HG03280 (cell line): ENCODE data around the gene TTC1.
"Not testable (repeated sequence)": the region's sequence is repeated elsewhere in the genome, so short reads cannot be mapped to it uniquely, and the experiment has no call there.

Experiments used
- ATAC-seq: cut with Tn5 transposase; IDR thresholded peaks from one replicate; pipeline ENCODE4 v1.9.1; 2021; ENCODE audit warnings: mild to moderate bottlenecking, moderate library complexity; ENCODE audit not compliant: unreplicated experiment

Gene TTC1

GRCh38 chr5:160039810-160040470 is 31.0 kb downstream of the TTC1 start:
- no peak for ATAC-seq

DNA sequence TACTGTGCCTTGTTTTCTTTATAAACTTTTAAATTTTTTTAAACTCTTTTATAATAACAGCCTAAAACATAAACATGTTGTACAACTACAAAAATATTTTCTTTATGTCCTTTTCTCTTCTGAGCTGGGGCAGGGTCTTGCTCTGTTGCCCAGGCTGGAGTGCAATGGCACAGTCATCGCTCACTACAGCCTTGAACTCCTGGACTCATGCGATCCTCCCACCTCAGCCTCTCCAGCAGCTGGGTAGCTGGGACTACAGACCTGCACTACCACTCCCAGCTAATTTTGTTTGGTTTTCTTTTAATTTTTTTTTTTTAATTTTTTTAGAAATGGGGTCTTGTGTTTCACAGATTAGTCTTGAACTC is 31.5 kb downstream of the TTC1 start:
- ATAC-seq: no peak

DNA sequence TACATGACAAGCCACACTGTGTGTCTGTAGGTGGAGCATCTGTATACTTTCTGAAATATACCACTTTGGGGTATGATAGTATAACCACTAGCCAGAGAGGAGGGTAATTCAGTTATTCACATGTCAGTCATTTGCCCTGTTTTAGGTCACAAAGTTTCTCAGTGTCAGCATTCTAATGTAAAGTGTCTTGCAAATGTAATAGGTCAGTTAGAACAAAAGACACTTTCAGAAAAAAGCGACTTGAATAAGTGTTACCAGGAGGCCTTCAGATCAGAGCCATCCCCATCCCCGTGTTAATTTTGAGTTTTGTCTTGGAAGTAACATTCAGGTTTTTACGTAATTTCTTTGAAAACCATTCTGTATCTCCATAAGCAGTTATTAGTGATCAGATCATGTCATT is 33.7 kb downstream of the TTC1 start:
- no peak for ATAC-seq

DNA sequence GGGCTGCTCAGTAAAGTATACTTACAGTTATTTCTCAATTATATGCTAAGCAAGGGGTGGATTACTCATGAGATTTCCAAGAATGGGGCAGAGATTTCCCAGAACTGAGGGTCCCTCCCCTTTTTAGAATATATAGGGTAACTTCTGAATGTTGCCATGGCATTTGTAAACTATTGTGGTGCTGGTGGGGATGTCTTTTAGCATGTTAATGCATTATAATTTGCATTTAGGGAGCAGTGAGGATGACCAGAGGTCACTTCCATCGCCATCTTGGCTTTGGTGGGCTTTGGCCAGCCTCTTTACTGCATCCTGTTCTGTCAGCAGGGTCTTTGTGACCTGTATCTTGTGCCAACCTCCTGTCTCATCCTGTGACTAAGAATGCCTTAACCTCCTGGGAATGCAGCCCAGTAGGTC is 35.5 kb downstream of the TTC1 start:
- ATAC-seq: no peak

- ATAC-seq: no peak
Observed at GRCh38 chr5:160044967-160045366, 36.0 kb downstream of the TTC1 start.

DNA sequence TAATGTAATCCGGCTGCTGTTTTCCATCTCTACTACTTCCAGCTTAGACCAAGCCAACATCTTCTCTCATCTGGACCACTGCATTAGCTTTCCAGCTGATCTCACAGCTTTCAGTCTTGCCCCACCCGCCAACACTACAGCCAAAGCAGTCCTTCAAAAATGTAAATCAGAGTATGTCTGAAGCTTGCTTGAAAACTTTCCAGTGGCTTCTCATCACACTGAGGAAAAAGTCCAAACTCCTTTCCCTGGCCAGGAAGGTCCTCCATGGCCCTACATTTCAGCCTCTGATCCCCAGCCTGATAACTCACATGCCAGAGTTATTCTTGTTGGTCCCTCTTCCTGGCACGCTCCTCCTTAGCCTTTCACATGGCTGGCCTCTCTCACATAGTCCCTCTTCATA is 38.5 kb downstream of the TTC1 start:
- ATAC-seq: no peak

- ATAC-seq: no peak
Observed at GRCh38 chr5:160048131-160048530, 39.2 kb downstream of the TTC1 start.

- ATAC-seq: no peak
Observed at GRCh38 chr5:160049099-160049498, 40.2 kb downstream of the TTC1 start.

GRCh38 chr5:160054047-160054446 is 45.1 kb downstream of the TTC1 start:
- no peak for ATAC-seq

GRCh38 chr5:160054831-160055230 is 45.9 kb downstream of the TTC1 start:
- no peak for ATAC-seq

GRCh38 chr5:160057256-160057655 is 48.3 kb downstream of the TTC1 start:
- ATAC-seq: no peak

GRCh38 chr5:160060001-160060400 is 51.1 kb downstream of the TTC1 start:
- no peak for ATAC-seq

DNA sequence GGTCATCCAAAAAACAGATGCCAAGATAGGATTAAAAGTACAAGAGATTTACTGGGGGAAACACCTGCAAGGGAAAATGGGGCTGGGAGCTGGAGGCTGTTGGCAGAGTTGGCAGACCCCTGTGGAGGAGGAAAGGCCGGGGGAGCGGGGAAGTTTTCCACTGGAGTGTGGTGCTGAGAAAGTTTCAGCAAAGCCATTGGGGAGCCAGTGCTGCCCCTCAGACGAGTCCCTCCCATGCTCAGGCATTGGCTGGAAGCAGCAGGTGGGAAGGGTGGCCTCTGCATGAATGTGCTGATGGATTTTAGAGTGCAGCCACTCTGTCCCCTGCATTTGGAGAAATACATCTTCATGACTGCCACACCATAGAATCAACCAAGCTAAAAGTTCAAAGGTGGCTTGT is 52.8 kb downstream of the TTC1 start:
- no peak for ATAC-seq

- no peak for ATAC-seq
Observed at GRCh38 chr5:160064417-160064810, 55.5 kb downstream of the TTC1 start.

DNA sequence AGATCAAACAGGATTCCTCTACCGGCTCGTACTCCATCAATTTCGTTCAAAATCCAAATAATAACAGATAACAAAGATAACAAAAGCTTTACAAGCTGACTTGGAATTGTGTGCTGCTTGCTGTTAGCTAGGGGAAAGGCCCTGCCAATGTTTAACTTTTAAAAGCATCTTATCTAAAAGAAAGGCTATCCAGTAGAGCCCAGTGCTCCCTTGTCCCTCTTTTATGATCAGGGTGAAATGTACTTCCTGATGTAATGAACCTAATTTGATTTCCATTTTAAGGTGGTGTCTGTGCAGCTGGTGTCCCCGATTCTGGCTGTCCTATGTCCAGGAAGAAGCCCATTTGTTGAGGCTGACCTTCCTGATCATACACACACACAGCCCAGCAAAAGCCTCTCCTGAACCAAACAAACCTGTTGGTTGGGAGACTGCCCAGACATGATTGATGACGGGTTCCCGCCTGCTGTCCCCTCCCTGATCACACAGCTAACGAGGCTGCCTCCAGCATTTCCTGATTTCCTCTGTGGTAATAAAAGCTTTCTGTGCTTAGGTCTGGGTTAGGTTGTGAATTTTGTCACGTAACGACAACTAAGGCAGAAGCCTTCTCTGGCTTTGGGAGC is 56.2 kb downstream of the TTC1 start:
- no peak for ATAC-seq

DNA sequence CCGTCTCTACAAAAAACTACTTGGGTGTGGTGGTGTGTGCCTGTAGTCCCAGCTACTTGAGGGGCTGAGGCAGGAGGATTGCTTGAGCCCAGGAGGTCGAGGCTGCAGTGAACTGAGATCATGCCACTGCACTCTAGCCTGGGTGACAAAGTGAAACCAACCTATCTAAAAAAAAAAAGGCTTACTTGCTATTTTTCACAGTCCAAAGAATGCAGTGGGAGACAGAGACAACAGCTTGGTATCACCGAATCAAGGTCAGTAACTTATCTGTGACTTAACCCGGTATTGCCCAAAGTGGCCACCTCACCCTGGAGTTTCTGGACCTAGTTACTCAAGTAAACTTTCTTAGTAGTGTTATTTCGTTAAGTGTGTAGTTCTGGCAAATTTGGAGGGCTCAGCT is 60.2 kb downstream of the TTC1 start:
- ATAC-seq: not testable (repeated sequence)

DNA sequence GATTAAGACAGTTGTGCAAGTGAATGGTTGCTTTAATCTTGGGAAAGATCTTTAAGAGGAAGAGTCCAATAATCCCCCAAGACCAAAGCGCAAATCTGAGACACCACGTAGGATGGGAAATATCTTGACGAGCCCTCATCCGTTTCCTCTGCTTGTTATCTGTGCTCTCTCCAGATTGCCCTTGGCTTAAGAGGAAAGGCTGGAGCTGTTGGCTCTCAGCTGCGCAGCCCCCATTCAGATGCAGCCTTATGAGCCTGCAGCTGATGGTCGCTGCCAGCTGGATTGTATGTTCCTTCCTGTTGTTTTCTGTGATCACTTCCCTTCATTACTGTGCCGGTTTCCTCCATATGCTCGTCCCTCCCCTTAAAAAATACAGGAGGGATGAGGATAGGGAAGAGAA is 62.6 kb downstream of the TTC1 start:
- ATAC-seq: no peak

DNA sequence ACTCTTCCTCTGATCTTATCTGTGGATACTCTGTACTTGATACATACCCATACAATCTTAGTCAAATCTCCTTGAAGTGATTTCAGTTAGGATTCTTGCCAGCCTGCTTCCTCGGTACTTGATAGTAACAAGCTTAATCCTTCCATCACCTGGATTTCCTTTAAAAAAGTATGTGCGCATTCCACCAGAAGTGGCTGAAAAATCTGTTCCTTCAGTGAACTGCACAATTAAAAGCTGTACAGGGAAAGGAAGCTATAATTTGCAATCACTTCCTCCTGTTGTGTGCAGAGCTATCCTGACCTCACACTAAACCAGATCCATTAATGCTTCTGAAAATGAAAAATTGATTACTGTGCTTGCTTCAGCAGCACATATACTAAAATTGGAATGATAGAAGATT is 63.0 kb downstream of the TTC1 start:
- no peak for ATAC-seq

DNA sequence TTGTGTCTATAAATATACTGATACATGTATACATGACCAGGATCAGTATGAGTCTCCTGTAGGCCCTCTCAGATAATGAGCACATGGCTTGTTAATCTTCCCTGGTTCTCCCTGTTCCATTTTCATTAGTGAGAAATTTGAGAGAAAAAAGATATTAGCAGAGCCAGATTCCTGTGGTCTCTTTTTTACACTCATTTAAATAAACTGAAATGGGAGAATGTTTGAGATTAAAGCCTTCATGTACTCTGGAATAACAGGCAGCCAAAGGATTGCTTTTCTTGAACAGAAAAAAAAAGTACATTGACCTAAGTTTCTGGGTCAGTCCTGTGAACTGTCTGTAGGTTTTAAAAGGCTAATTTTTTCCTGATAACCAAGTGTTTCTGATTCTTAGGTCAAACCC is 66.1 kb downstream of the TTC1 start:
- no peak for ATAC-seq

DNA sequence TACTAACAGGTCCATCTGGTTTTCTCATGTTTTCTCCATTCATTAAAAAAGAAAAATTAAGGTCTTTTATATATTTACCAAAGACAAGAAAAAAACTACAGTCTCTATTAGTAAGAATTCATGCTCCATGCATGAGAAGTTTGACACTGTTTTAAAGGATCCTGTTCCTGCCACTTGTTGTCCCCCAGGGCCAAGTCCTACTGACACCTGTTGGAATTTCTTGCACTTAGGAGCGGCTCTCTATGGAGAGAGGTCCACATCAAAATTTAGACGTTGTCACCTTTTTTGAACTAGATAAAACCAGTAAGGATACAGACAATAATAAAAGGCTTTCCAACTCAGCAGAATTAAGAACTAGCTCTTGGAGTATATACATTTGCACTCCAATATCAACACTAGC is 68.1 kb downstream of the TTC1 start:
- no peak for ATAC-seq

- ATAC-seq: no peak
Observed at GRCh38 chr5:160079753-160080152, 70.8 kb downstream of the TTC1 start.

DNA sequence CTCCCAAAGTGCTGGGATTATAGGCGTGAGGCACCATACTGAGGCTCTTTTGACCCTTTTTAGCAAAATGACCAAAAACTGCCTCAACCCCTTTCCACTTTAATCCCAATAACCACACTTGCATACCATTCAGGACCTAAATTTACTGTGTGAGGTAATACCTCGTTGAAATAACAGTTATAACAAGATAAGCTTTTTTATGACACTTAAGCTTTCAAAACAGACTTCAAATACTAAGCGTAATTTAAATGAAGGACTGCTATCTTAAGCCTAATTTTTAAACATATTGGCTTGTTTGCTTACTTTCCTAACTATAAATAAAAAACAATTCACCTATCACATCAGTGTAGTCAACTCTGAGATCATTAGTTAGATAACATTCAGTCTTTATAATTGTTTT is 72.6 kb downstream of the TTC1 start:
- ATAC-seq: no peak
